ENCODE data around the gene INO80C. TPM values are rescaled to one million over a fixed set of nuclear protein-coding genes. Genes with fewer than 3 reads are reported as not detected.
"Not testable (repeated sequence)": the region's sequence is repeated elsewhere in the genome, so short reads cannot be mapped to it uniquely, and the experiment has no call there.

The INO80C gene
- total RNA-seq, 1 donor from 2014 or later: 34.6 TPM

GRCh38 chr18:35490894-35491699 lies 6.7 kb downstream of the INO80C start:
- Histone ChIP-seq H3K27me3 (no peaks in the 10 kb centered on the region), H3K4me3 (no peak overlapping the region), H3K9me3 (no peaks in the 10 kb centered on the region), H3K4me1 (peaks cover 16% of the 10 kb centered on the region), H3K27ac (no peak overlapping the region), H3K36me3 (no peaks in the 10 kb centered on the region)
- no peak for DNase-seq
- no peak for TF ChIP-seq CTCF (IDR thresholded peaks at IDR 0.05)
- no peak for ATAC-seq
- intact Hi-C loops (cut with DNase I): no loop called here

DNA sequence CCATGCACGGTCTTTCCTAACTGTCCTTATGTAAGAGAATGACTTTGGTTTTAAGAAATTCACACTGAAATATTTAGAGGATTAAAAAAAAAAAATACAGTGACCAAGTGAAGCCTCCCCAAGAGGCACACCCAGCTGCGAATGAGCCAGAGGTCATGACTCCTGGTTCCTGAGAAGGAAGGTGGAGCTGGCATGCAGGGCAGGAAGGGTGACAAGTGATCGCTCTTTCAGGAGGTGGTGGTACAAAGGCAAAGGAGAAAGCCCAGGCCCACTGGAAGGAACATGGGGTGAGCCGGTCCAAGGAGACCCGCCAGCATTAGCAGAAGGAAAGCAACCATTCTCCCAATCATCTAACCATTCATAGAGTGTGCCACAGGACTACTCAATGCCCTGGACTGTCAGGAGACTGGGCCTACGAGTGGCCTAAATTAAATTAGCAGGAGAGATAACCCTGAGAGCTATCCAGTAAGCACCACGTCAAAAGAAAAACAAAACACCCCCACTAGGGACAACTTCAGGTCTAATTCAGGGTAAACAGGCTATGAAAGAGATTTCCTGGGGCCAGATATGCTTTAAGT lies 7.8 kb downstream of the INO80C start:
- Histone ChIP-seq H3K4me1 (peaks cover 11% of the 10 kb centered on the region), H3K27ac (no peak overlapping the region), H3K36me3 (no peaks in the 10 kb centered on the region), H3K9me3 (no peaks in the 10 kb centered on the region), H3K4me3 (no peak overlapping the region), H3K27me3 (no peaks in the 10 kb centered on the region)
- intact Hi-C loops (cut with DNase I): no loop called here
- TF ChIP-seq CTCF (IDR thresholded peaks at IDR 0.05): no peak
- ATAC-seq (peak; percentile 24), DNase-seq (no peak)

GRCh38 chr18:35489281-35489680 lies 8.5 kb downstream of the INO80C start:
- H3K27me3 ChIP-seq; H3K9me3 ChIP-seq; ATAC-seq; DNase-seq; intact Hi-C loops (cut with DNase I); H3K27ac ChIP-seq; H3K4me3 ChIP-seq; H3K36me3 ChIP-seq: not testable (repeated sequence)
- peaks cover 11% of the 10 kb centered on the region for H3K4me1 ChIP-seq

GRCh38 chr18:35488396-35488795 lies 9.4 kb downstream of the INO80C start:
- H3K27ac ChIP-seq; intact Hi-C loops (cut with DNase I): not testable (repeated sequence)

GRCh38 chr18:35487525-35487924 lies 10.2 kb downstream of the INO80C start:
- intact Hi-C loops (cut with DNase I); H3K27me3 ChIP-seq; H3K36me3 ChIP-seq; DNase-seq; H3K27ac ChIP-seq; H3K4me3 ChIP-seq; H3K9me3 ChIP-seq; ATAC-seq: not testable (repeated sequence)
- H3K4me1 ChIP-seq: peaks cover 11% of the 10 kb centered on the region

More at GRCh38 chr18:35488396-35488795, 9.4 kb downstream of the INO80C start:
- not testable (repeated sequence) for H3K4me3 ChIP-seq, ATAC-seq, H3K27me3 ChIP-seq, H3K36me3 ChIP-seq, H3K9me3 ChIP-seq, DNase-seq
- peaks cover 11% of the 10 kb centered on the region for H3K4me1 ChIP-seq

GRCh38 chr18:35485852-35486251 lies 11.9 kb downstream of the INO80C start:
- Histone ChIP-seq H3K36me3 (no peaks in the 10 kb centered on the region), H3K4me1 (peaks cover 16% of the 10 kb centered on the region), H3K9me3 (no peaks in the 10 kb centered on the region), H3K27me3 (no peaks in the 10 kb centered on the region), H3K4me3 (no peak overlapping the region), H3K27ac (no peak overlapping the region)
- no peak for TF ChIP-seq CTCF (IDR thresholded peaks at IDR 0.05)
- DNase-seq (no peak), ATAC-seq (no peak)
- intact Hi-C loops (cut with DNase I): no loop called here

DNA sequence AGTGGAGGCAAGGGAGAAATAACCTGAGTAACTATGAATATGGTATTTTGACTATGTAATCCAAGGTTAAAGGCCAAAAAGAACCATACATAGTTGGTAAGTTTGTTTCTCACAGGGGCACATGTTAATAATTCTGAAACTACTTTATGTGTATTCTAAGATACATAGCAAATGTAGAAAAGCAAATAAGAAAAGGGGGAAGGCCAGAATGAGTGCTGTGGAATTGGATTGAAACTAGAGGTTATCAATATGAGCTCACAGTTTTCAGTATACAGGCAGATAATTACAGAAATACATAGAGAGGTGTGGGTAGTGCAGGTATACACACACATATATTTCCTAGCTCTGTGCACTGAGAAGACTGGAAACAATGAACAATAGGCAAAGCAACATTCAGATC lies 13.7 kb downstream of the INO80C start:
- Histone ChIP-seq H3K4me1 (peaks cover 5% of the 10 kb centered on the region), H3K4me3 (no peak overlapping the region), H3K36me3 (no peaks in the 10 kb centered on the region), H3K9me3 (no peaks in the 10 kb centered on the region), H3K27ac (no peak overlapping the region), H3K27me3 (no peaks in the 10 kb centered on the region)
- ATAC-seq (no peak), DNase-seq (no peak)
- intact Hi-C loops (cut with DNase I): no loop called here
- TF ChIP-seq CTCF (IDR thresholded peaks at IDR 0.05): no peak
